CD4-positive, CD25-positive, alpha-beta regulatory T cell (primary cell): ENCODE measurements around the gene DCAF11. TPM values are rescaled to one million over a fixed set of nuclear protein-coding genes. Genes with fewer than 3 reads are reported as not detected.

Experiments used
- ATAC-seq, 2 donors: fragments of 150-1000 bp; cut with Tn5 transposase; one replicate each; pipeline ENCODE4 v1.10.0; 2021; ENCODE audit warnings: low read depth in 2 of 2, moderate number of reproducible peaks in 2 of 2, moderate library complexity in 1 of 2
- DNase-seq, 3 donors: peaks; one replicate each; pipeline versions ENCODE4 v3.0.0 to v3.0.0-alpha.2; 2012 to 2022; ENCODE audit warnings: mixed read lengths in 1 of 3
- H3K27ac ChIP-seq: one replicate; pipeline ENCODE4 v1.7.0; 2013; ENCODE audit warnings: mild to moderate bottlenecking, low read length; ENCODE audit not compliant: insufficient read depth, poor library complexity, severe bottlenecking
- H3K27me3 ChIP-seq: one replicate; pipeline ENCODE4 v1.7.0; 2013; ENCODE audit warnings: low read length; ENCODE audit not compliant: control insufficient read depth, insufficient read depth
- H3K36me3 ChIP-seq: one replicate; pipeline ENCODE4 v1.7.0; 2013; ENCODE audit warnings: mild to moderate bottlenecking, low read length, moderate library complexity; ENCODE audit not compliant: control insufficient read depth, insufficient read depth
- H3K4me1 ChIP-seq: 2 replicates; pipeline ENCODE4 v1.7.0; 2013; ENCODE audit warnings: mild to moderate bottlenecking, low read length; ENCODE audit not compliant: insufficient read depth, control insufficient read depth, poor library complexity, severe bottlenecking
- H3K4me3 ChIP-seq: one replicate; pipeline ENCODE4 v1.7.0; 2013; ENCODE audit warnings: low read depth, mild to moderate bottlenecking, low read length, moderate library complexity
- H3K9me3 ChIP-seq, 2 experiments: 1 replicate in 1 of 2; 2 replicates in 1 of 2; pipeline ENCODE4 v1.7.0; 2013; ENCODE audit warnings: low read length in 2 of 2, mild to moderate bottlenecking in 1 of 2, moderate library complexity in 1 of 2; ENCODE audit not compliant: control insufficient read depth in 2 of 2
- H3K27ac Mint-ChIP-seq, 3 donors: one replicate each; pipeline ENCODE4 v1.8.0; 2020 to 2022; ENCODE audit warnings: mild to moderate bottlenecking in 3 of 3, mixed read lengths in 3 of 3, moderate library complexity in 2 of 3
- H3K27me3 Mint-ChIP-seq: one replicate; pipeline ENCODE4 v1.8.0; 2022; ENCODE audit warnings: mild to moderate bottlenecking, mixed read lengths
- H3K36me3 Mint-ChIP-seq: one replicate; pipeline ENCODE4 v1.8.0; 2020; ENCODE audit warnings: mixed read lengths
- H3K4me1 Mint-ChIP-seq, 4 donors: one replicate each; pipeline ENCODE4 v1.8.0; 2020 to 2022; ENCODE audit warnings: mixed read lengths in 4 of 4, mild to moderate bottlenecking in 1 of 4
- H3K4me3 Mint-ChIP-seq, 4 donors: one replicate each; pipeline ENCODE4 v1.8.0; 2020 to 2022; ENCODE audit warnings: mild to moderate bottlenecking in 4 of 4, mixed read lengths in 4 of 4, moderate library complexity in 3 of 4
- H3K9me3 Mint-ChIP-seq, 7 donors: one replicate each; pipeline ENCODE4 v1.8.0; 2020 to 2022; ENCODE audit warnings: mixed read lengths in 7 of 7, mild to moderate bottlenecking in 3 of 7, moderate library complexity in 2 of 7
- polyA plus RNA-seq, 4 donors: library from polyadenylated mRNA; unstranded; fragments of 300-500 nt; fragmentation: Illumina TruSeq; gene quantifications; one replicate each; pipeline ENCODE4 v1.2.3, GENCODE V29; 2021
- total RNA-seq: library from RNA; stranded (reverse); gene quantifications from one replicate; pipeline ENCODE4 v1.2.3, GENCODE V29; 2022

DCAF11 gene
- total and polyA plus RNA-seq, 5 donors from 2014 or later: 73.4 to 97.8 (median 84.8) TPM

- Mint-ChIP-seq H3K4me3 (peak overlapping the region in 1 of 4 donors; percentile 50), H3K9me3 (no peaks in the 10 kb centered on the region), H3K27me3 (no peaks in the 10 kb centered on the region), H3K36me3 (peaks cover 34% of the 10 kb centered on the region), H3K4me1 (peaks cover 4 to 40% (median 14%) of the 10 kb centered on the region in 4 donors), H3K27ac (peak overlapping the region in 1 of 3 donors; percentile 51)
- no peak overlapping the region for H3K27ac ChIP-seq
- H3K4me1 ChIP-seq: peaks cover 21% of the 10 kb centered on the region
- no peak for DNase-seq
- H3K27me3 ChIP-seq: no peaks in the 10 kb centered on the region
- ATAC-seq: no peak
- peaks cover 47% of the 10 kb centered on the region for H3K36me3 ChIP-seq
- H3K4me3 ChIP-seq: no peak overlapping the region
- no peaks in the 10 kb centered on the region for H3K9me3 ChIP-seq
These were observed 42.8 kb downstream of the DCAF11 start for GRCh38 chr14:24157331-24157730.

GRCh38 chr14:24159777-24160498, 45.4 kb downstream of the DCAF11 start:
- Mint-ChIP-seq H3K9me3 (no peaks in the 10 kb centered on the region), H3K36me3 (peaks cover 51% of the 10 kb centered on the region), H3K27ac (peak overlapping the region; percentile 99 to 100 (median 99)), H3K4me1 (peaks cover 0 to 59% (median 22%) of the 10 kb centered on the region in 4 donors), H3K4me3 (peak overlapping the region; percentile 24 to 99 (median 48)), H3K27me3 (no peaks in the 10 kb centered on the region)
- peak overlapping the region; percentile 94 for H3K27ac ChIP-seq
- H3K9me3 ChIP-seq: no peaks in the 10 kb centered on the region
- H3K27me3 ChIP-seq: no peaks in the 10 kb centered on the region
- H3K36me3 ChIP-seq: peaks cover 58% of the 10 kb centered on the region
- DNase-seq (no peak), ATAC-seq (no peak)
- H3K4me1 ChIP-seq: peaks cover 47% of the 10 kb centered on the region
- no peak overlapping the region for H3K4me3 ChIP-seq

GRCh38 chr14:24160499-24160849, 45.9 kb downstream of the DCAF11 start:
- no peak for DNase-seq
- Mint-ChIP-seq H3K27me3 (no peaks in the 10 kb centered on the region), H3K4me1 (peaks cover 0 to 64% (median 24%) of the 10 kb centered on the region in 4 donors), H3K9me3 (no peaks in the 10 kb centered on the region), H3K36me3 (peaks cover 53% of the 10 kb centered on the region), H3K4me3 (peak overlapping the region; percentile 58 to 100 (median 99)), H3K27ac (peak overlapping the region; percentile 99 to 100 (median 99))
- ATAC-seq: no peak
- H3K4me1 ChIP-seq: peaks cover 53% of the 10 kb centered on the region
- peaks cover 58% of the 10 kb centered on the region for H3K36me3 ChIP-seq
- no peaks in the 10 kb centered on the region for H3K27me3 ChIP-seq
- H3K9me3 ChIP-seq: no peaks in the 10 kb centered on the region
- H3K27ac ChIP-seq: peak overlapping the region; percentile 94
- H3K4me3 ChIP-seq: no peak overlapping the region

- Mint-ChIP-seq H3K4me3 (peak within 1 kb of the TSS; percentile 93 to 100 (median 99)), H3K36me3 (peaks cover 47% of the 10 kb centered on the region), H3K4me1 (peaks cover under 1 to 66% (median 28%) of the 10 kb centered on the region in 4 donors), H3K9me3 (no peaks in the 10 kb centered on the region), H3K27ac (peak within 1 kb of the TSS; percentile 99 to 100 (median 99)), H3K27me3 (no peaks in the 10 kb centered on the region)
- ATAC-seq (peak; percentile 84 to 86), DNase-seq (peak; percentile 93 to 97 (median 96))
- Histone ChIP-seq H3K27me3 (no peaks in the 10 kb centered on the region), H3K36me3 (peaks cover 58% of the 10 kb centered on the region), H3K27ac (peak within 1 kb of the TSS; percentile 94), H3K9me3 (no peaks in the 10 kb centered on the region), H3K4me1 (peaks cover 53% of the 10 kb centered on the region), H3K4me3 (peak within 1 kb of the TSS; percentile 91)
These were observed 46.5 kb downstream of the DCAF11 start, which contains the start of gene IRF9 for GRCh38 chr14:24160850-24161804. Gene IRF9, plus strand, starts transcription at chr14:24161265. Its CDS starts 880 bp downstream, at chr14:24162145.

GRCh38 chr14:24162093-24162492, 47.5 kb downstream of the DCAF11 start:
- Mint-ChIP-seq H3K27ac (peak overlapping the region; percentile 99 to 100 (median 99)), H3K4me3 (peak overlapping the region; percentile 93 to 100 (median 99)), H3K4me1 (peaks cover 7 to 65% (median 31%) of the 10 kb centered on the region in 4 donors), H3K9me3 (no peaks in the 10 kb centered on the region), H3K36me3 (peaks cover 48% of the 10 kb centered on the region), H3K27me3 (no peaks in the 10 kb centered on the region)
- peaks cover 53% of the 10 kb centered on the region for H3K4me1 ChIP-seq
- H3K27ac ChIP-seq: peak overlapping the region; percentile 94
- H3K9me3 ChIP-seq: no peaks in the 10 kb centered on the region
- no peaks in the 10 kb centered on the region for H3K27me3 ChIP-seq
- H3K4me3 ChIP-seq: peak overlapping the region; percentile 91
- peaks cover 58% of the 10 kb centered on the region for H3K36me3 ChIP-seq
- no peak for ATAC-seq
- DNase-seq: peak in 1 of 3 donors; percentile 27

GRCh38 chr14:24164518-24164991, 50.0 kb downstream of the DCAF11 start:
- ATAC-seq: no peak
- H3K4me1 ChIP-seq: peaks cover 52% of the 10 kb centered on the region

GRCh38 chr14:24165785-24166184, 51.2 kb downstream of the DCAF11 start:
- Histone ChIP-seq H3K4me3 (no peak overlapping the region), H3K36me3 (peaks cover 54% of the 10 kb centered on the region), H3K27me3 (no peaks in the 10 kb centered on the region), H3K9me3 (no peaks in the 10 kb centered on the region), H3K4me1 (peaks cover 43% of the 10 kb centered on the region), H3K27ac (no peak overlapping the region)
- ATAC-seq: no peak
- DNase-seq: no peak
- H3K4me1 Mint-ChIP-seq: peaks cover 7 to 70% (median 42%) of the 10 kb centered on the region in 4 donors
- H3K9me3 Mint-ChIP-seq: peaks cover 0 to under 1% (median 0%) of the 10 kb centered on the region in 7 donors
- H3K4me3 Mint-ChIP-seq: peak overlapping the region in 1 of 4 donors; percentile 28
- H3K36me3 Mint-ChIP-seq: peaks cover 55% of the 10 kb centered on the region
- no peaks in the 10 kb centered on the region for H3K27me3 Mint-ChIP-seq
- H3K27ac Mint-ChIP-seq: no peak overlapping the region

More at GRCh38 chr14:24164518-24164991, 50.0 kb downstream of the DCAF11 start:
- Mint-ChIP-seq H3K4me1 (peaks cover 7 to 75% (median 42%) of the 10 kb centered on the region in 4 donors), H3K27me3 (no peaks in the 10 kb centered on the region), H3K9me3 (no peaks in the 10 kb centered on the region), H3K27ac (peak overlapping the region in 1 of 3 donors; percentile 59), H3K4me3 (peak overlapping the region in 3 of 4 donors; percentile 33 to 85 (median 67)), H3K36me3 (peaks cover 52% of the 10 kb centered on the region)
- H3K9me3 ChIP-seq: no peaks in the 10 kb centered on the region
- no peak overlapping the region for H3K27ac ChIP-seq
- H3K27me3 ChIP-seq: no peaks in the 10 kb centered on the region
- H3K36me3 ChIP-seq: peaks cover 53% of the 10 kb centered on the region
- DNase-seq: no peak
- H3K4me3 ChIP-seq: no peak overlapping the region
